GM18907 (cell line): ENCODE measurements around the gene LIMS1.
"Not testable (repeated sequence)": the region's sequence is repeated elsewhere in the genome, so short reads cannot be mapped to it uniquely, and the experiment has no call there.

Source experiments
- ATAC-seq: cut with Tn5 transposase; IDR thresholded peaks from one replicate; pipeline ENCODE4 v1.9.1; 2021; ENCODE audit warnings: mild to moderate bottlenecking, moderate library complexity; ENCODE audit not compliant: unreplicated experiment

Gene LIMS1

GRCh38 chr2:108657517-108657916 lies 123.2 kb downstream of the LIMS1 start:
- not testable (repeated sequence) for ATAC-seq

GRCh38 chr2:108658553-108658952 lies 124.3 kb downstream of the LIMS1 start:
- ATAC-seq, result not testable (repeated sequence)

GRCh38 chr2:108661493-108661892 lies 127.2 kb downstream of the LIMS1 start:
- not testable (repeated sequence) for ATAC-seq

- peak; percentile 94 for ATAC-seq
These were observed 127.9 kb downstream of the LIMS1 start for GRCh38 chr2:108662207-108662612.

GRCh38 chr2:108663346-108663745 lies 129.1 kb downstream of the LIMS1 start:
- not testable (repeated sequence) for ATAC-seq

- not testable (repeated sequence) for ATAC-seq
These were observed 129.8 kb downstream of the LIMS1 start for GRCh38 chr2:108664089-108664488.

GRCh38 chr2:108664979-108665378 lies 130.7 kb downstream of the LIMS1 start:
- not testable (repeated sequence) for ATAC-seq

- not testable (repeated sequence) for ATAC-seq
These were observed 131.7 kb downstream of the LIMS1 start for GRCh38 chr2:108665975-108666374.

GRCh38 chr2:108667140-108667539 lies 132.9 kb downstream of the LIMS1 start:
- ATAC-seq, result not testable (repeated sequence)

GRCh38 chr2:108670282-108670681 lies 136.0 kb downstream of the LIMS1 start:
- not testable (repeated sequence) for ATAC-seq

GRCh38 chr2:108672200-108672805 lies 138.0 kb downstream of the LIMS1 start:
- ATAC-seq, result not testable (repeated sequence)

- not testable (repeated sequence) for ATAC-seq
These were observed 142.3 kb downstream of the LIMS1 start for GRCh38 chr2:108676522-108676921.

- not testable (repeated sequence) for ATAC-seq
These were observed 143.0 kb downstream of the LIMS1 start for GRCh38 chr2:108677239-108677744.

- ATAC-seq, result not testable (repeated sequence)
These were observed 144.0 kb downstream of the LIMS1 start for GRCh38 chr2:108678198-108678651.

- not testable (repeated sequence) for ATAC-seq
These were observed 146.5 kb downstream of the LIMS1 start for GRCh38 chr2:108680805-108681204.

- ATAC-seq, result not testable (repeated sequence)
These were observed 154.8 kb downstream of the LIMS1 start for GRCh38 chr2:108688818-108689756.

GRCh38 chr2:108690001-108690400 lies 155.7 kb downstream of the LIMS1 start:
- peak; percentile 95 for ATAC-seq

GRCh38 chr2:108691447-108691846 lies 157.2 kb downstream of the LIMS1 start:
- no peak for ATAC-seq

- ATAC-seq, result no peak
These were observed 166.9 kb downstream of the LIMS1 start for GRCh38 chr2:108701208-108701607.

GRCh38 chr2:108701806-108702205 lies 167.5 kb downstream of the LIMS1 start:
- ATAC-seq, result no peak

- ATAC-seq, result no peak
These were observed 170.6 kb downstream of the LIMS1 start for GRCh38 chr2:108704871-108705270.
